K562 (cell line): ENCODE results near the gene SPATA3. TPM values are rescaled to one million over a fixed set of nuclear protein-coding genes. Genes with fewer than 3 reads are reported as not detected.

Experiments used
- ATAC-seq: fragments of 200-7000 bp; cut with Tn5 transposase; 3 replicates; pipeline ENCODE4 v1.9.1; 2020; ENCODE audit warnings: moderate library complexity
- BruUV-seq: library from RNA; stranded (reverse); fragments of 400-500 nt; replicated peaks from 2 replicates; lab custom pipeline; 2021; lab: Mats Ljungman, UMichigan
- CTCF ChIA-PET: fragments of 300-600 bp; formaldehyde crosslinking; extraction: SDS; loops from one replicate; lab custom pipeline; 2021; ENCODE audit warnings: low intra/inter-chr PET ratio; lab: Yijun Ruan, JAX
- POLR2A ChIA-PET: fragments of 300-600, 350-650 bp; sonication (Branson Sonifier 250); formaldehyde crosslinking; extraction: SDS; loops from one replicate; lab custom pipeline; 2021; ENCODE audit warnings: antibody characterized with exemption, inconsistent platforms; lab: Yijun Ruan, JAX
- DNase-seq, 4 experiments: peaks; one replicate each; pipeline versions ENCODE4 v3.0.0 to v3.0.0-alpha.2; 2011 to 2018; ENCODE audit warnings: low spot score in 3 of 4, mixed read lengths in 3 of 4; ENCODE audit errors: extremely low read depth in 1 of 4
- FAIRE-seq: peaks from 2 replicates; lab custom pipeline; 2011; peaks lifted over from hg19 to GRCh38; lab: Jason Lieb, UNC
- H2AFZ ChIP-seq: 2 replicates; pipeline ENCODE4 v1.6.0; 2011; ENCODE audit warnings: low read depth, low read length, control low read depth, inconsistent platforms
- H3K27ac ChIP-seq: fragments of 200-600 bp; 3 replicates; pipeline ENCODE4 v1.8.0; 2011; ENCODE audit warnings: low read depth, mild to moderate bottlenecking, control low read depth, inconsistent platforms, low read length, moderate library complexity, mixed read lengths; ENCODE audit errors: extremely low read depth
- H3K27me3 ChIP-seq, 2 experiments: fragments of 300-600 bp in 1 of 2; 2 replicates in 1 of 2; 3 replicates in 1 of 2; pipeline versions ENCODE4 v1.6.0 to v1.8.0; 2011; ENCODE audit warnings: inconsistent platforms in 2 of 2, low read length in 2 of 2, mild to moderate bottlenecking in 1 of 2, mixed read lengths in 1 of 2, moderate library complexity in 1 of 2; ENCODE audit not compliant: control insufficient read depth in 2 of 2, insufficient read depth in 2 of 2
- H3K36me3 ChIP-seq: fragments of 300-600 bp; 3 replicates; pipeline ENCODE4 v1.8.0; 2011; ENCODE audit warnings: mild to moderate bottlenecking, low read length, inconsistent platforms; ENCODE audit not compliant: control insufficient read depth, insufficient read depth
- H3K4me1 ChIP-seq, 2 experiments: fragments of 200-600 bp in 1 of 2; replicated peaks in 1 of 2; 2 replicates in 1 of 2; 3 replicates in 1 of 2; pipeline versions ENCODE4 v1.5.1 to v1.8.0; 2011; ENCODE audit warnings: inconsistent platforms in 2 of 2, low read length in 2 of 2, mild to moderate bottlenecking in 1 of 2, mixed read lengths in 1 of 2, moderate library complexity in 1 of 2; ENCODE audit not compliant: control insufficient read depth in 2 of 2, insufficient read depth in 2 of 2
- H3K4me2 ChIP-seq: 2 replicates; pipeline ENCODE4 v1.6.1; 2011; ENCODE audit warnings: low read length, control low read depth, inconsistent platforms, mixed read lengths; ENCODE audit not compliant: insufficient read depth
- H3K4me3 ChIP-seq: fragments of 200-600 bp; sonication (generic), shearing (Covaris generic); 2 replicates; pipeline ENCODE4 v1.5.1; 2016; ENCODE audit warnings: control low read depth, inconsistent platforms
- H3K79me2 ChIP-seq: fragments of 200-600 bp; 3 replicates; pipeline ENCODE4 v1.8.0; 2011; ENCODE audit warnings: low read length, inconsistent platforms; ENCODE audit not compliant: control insufficient read depth, insufficient read depth
- H3K9ac ChIP-seq, 2 experiments: 2 replicates each; pipeline versions ENCODE4 v1.6.0 to v1.6.1; 2011; ENCODE audit warnings: low read depth in 2 of 2, low read length in 2 of 2, control low read depth in 1 of 2, inconsistent platforms in 1 of 2, mild to moderate bottlenecking in 1 of 2, mixed read lengths in 1 of 2; ENCODE audit not compliant: insufficient read depth in 1 of 2
- H3K9me1 ChIP-seq: one replicate; pipeline ENCODE4 v1.6.0; 2011; ENCODE audit warnings: inconsistent platforms, mild to moderate bottlenecking, low read length, moderate library complexity; ENCODE audit not compliant: control insufficient read depth, insufficient read depth
- H3K9me3 ChIP-seq: replicated peaks from 2 replicates; pipeline ENCODE4 v1.5.1; 2011; ENCODE audit warnings: low read depth, low read length, inconsistent platforms; ENCODE audit not compliant: control insufficient read depth, insufficient read depth
- H4K20me1 ChIP-seq: replicated peaks from 2 replicates; pipeline ENCODE4 v1.6.1; 2011; ENCODE audit warnings: low read length, inconsistent platforms, mixed read lengths; ENCODE audit not compliant: control insufficient read depth, insufficient read depth
- AFF1 ChIP-seq, 2 experiments: fragments of 450-650 bp; IDR thresholded peaks; 2 replicates each; pipeline ENCODE4 v1.6.1; 2018; ENCODE audit warnings: mild to moderate bottlenecking in 2 of 2, low read depth in 1 of 2; ENCODE audit not compliant: partially characterized antibody in 2 of 2
- BCLAF1 ChIP-seq, 2 experiments: fragments of 450-650 bp in 1 of 2; IDR thresholded peaks; 2 replicates each; pipeline ENCODE4 v1.6.1; 2011 to 2017; ENCODE audit warnings: low read depth in 2 of 2, antibody characterized with exemption in 1 of 2, borderline replicate concordance in 1 of 2, low read length in 1 of 2, mild to moderate bottlenecking in 1 of 2, mixed read lengths in 1 of 2; ENCODE audit not compliant: control insufficient read depth in 1 of 2
- BDP1 ChIP-seq: IDR thresholded peaks from 3 replicates; pipeline ENCODE4 v1.6.1; 2011; ENCODE audit not compliant: insufficient read length, insufficient read depth
- CTBP1 ChIP-seq: fragments of 450-650 bp; IDR thresholded peaks from 2 replicates; pipeline ENCODE4 v1.6.1; 2016; ENCODE audit warnings: borderline replicate concordance
- GABPB2 ChIP-seq: fragments of 250-450 bp; sonication (Bioruptor Pico); conservative IDR thresholded peaks from 2 replicates; pipeline ENCODE4 v1.5.1; 2021; ENCODE audit warnings: mild to moderate bottlenecking
- HMG20A ChIP-seq: fragments of 450-650 bp; formaldehyde crosslinking; conservative IDR thresholded peaks from 2 replicates; pipeline ENCODE4 v1.4.0; 2020; ENCODE audit warnings: mild to moderate bottlenecking, mixed read lengths
- IFI16 ChIP-seq: fragments of 250-450 bp; sonication (Bioruptor Pico); IDR thresholded peaks from 2 replicates; pipeline ENCODE4 v2.1.2; 2022; ENCODE audit warnings: mild to moderate bottlenecking, inconsistent platforms
- KLF1 ChIP-seq: fragments of 450-650 bp; IDR thresholded peaks from 2 replicates; pipeline ENCODE4 v1.6.1; 2016; ENCODE audit warnings: missing genetic modification characterization, missing compliant biosample characterization
- SAP30 ChIP-seq: fragments of 200-600 bp; sonication (generic); IDR thresholded peaks from 2 replicates; pipeline ENCODE4 v1.6.1; 2012; ENCODE audit warnings: borderline replicate concordance, low read depth, mild to moderate bottlenecking, moderate library complexity, low read length, control low read depth, inconsistent platforms; ENCODE audit not compliant: insufficient read depth, poor library complexity, severe bottlenecking
- TCF7L2 ChIP-seq: fragments of 150-350 bp; IDR thresholded peaks from 2 replicates; pipeline ENCODE4 v1.6.1; 2016; ENCODE audit warnings: low read depth, mild to moderate bottlenecking, low read length, moderate library complexity
- TFAM ChIP-seq: fragments of 250-450 bp; sonication (Bioruptor Pico); conservative IDR thresholded peaks from 2 replicates; pipeline ENCODE4 v1.5.0; 2021; ENCODE audit warnings: mild to moderate bottlenecking, moderate library complexity
- THRAP3 ChIP-seq: fragments of 450-650 bp; IDR thresholded peaks from 2 replicates; pipeline ENCODE4 v1.6.1; 2016; ENCODE audit warnings: mild to moderate bottlenecking, inconsistent platforms, borderline replicate concordance
- ZKSCAN1 ChIP-seq: fragments of 150-350 bp; IDR thresholded peaks from 2 replicates; pipeline ENCODE4 v1.6.1; 2016; ENCODE audit warnings: low read depth, low read length
- ZNF124 ChIP-seq: sonication (generic); formaldehyde crosslinking; IDR thresholded peaks from 2 replicates; pipeline ENCODE4 v1.8.1; 2022; ENCODE audit warnings: missing genetic modification reagents
- ZNF24 ChIP-seq: fragments of 450-650 bp; IDR thresholded peaks from 2 replicates; pipeline ENCODE4 v1.6.1; 2016
- ZNF263 ChIP-seq: sonication (generic); formaldehyde crosslinking; IDR thresholded peaks from 2 replicates; pipeline ENCODE4 v1.8.0; 2022; ENCODE audit warnings: mild to moderate bottlenecking, missing genetic modification reagents, borderline replicate concordance
- ZNF551 ChIP-seq: fragments of 250-450 bp; sonication (Bioruptor Pico); IDR thresholded peaks from 2 replicates; pipeline ENCODE4 v1.5.0; 2021; ENCODE audit warnings: mild to moderate bottlenecking, moderate library complexity
- WGBS: fragments of 100-300 bp; shearing (Covaris generic); methylation state at CpG from one replicate; pipeline ENCODE4 v1.1.6; 2016; ENCODE audit warnings: low coverage, mixed read lengths; ENCODE audit not compliant: insufficient coverage; ENCODE audit errors: missing lambda C conversion rate; 5-methylcytosine and 5-hydroxymethylcytosine counted together
- in situ Hi-C: fragments of 300-500 bp; cut with MboI; formaldehyde crosslinking; loops from 4 replicates; pipeline ENCODE4 v1.15.0; 2018; ENCODE audit warnings: inconsistent platforms, mixed read lengths
- intact Hi-C: fragments of 100-400 bp; cut with micrococcal nuclease; formaldehyde crosslinking; loops from 2 replicates; pipeline ENCODE4 v1.14.2; 2022
- polyA plus RNA-seq, 8 experiments: library from polyadenylated mRNA; depleted of rRNA in 4 of 8; stranded (reverse) in 5 of 8; unstranded in 3 of 8; fragments of >200 nt; fragmentation: Nextera tagmentation in 2 of 8; fragmentation: Illumina TruSeq in 1 of 8; extraction: Ambion mirVana in 2 of 8; extraction: Trizol in 1 of 8; gene quantifications; 2 replicates each; pipeline versions ENCODE4 v1.2.1 to v1.2.3, GENCODE V29; 2011 to 2014; ENCODE audit warnings: inconsistent platforms in 1 of 8, missing spikeins in 1 of 8
- total RNA-seq, 7 experiments: library from RNA; depleted of rRNA in 6 of 7; stranded (reverse); fragments of >200 nt in 6 of 7; fragmentation: Illumina TruSeq in 2 of 7; extraction: Trizol in 2 of 7; gene quantifications; 2 replicates each; pipeline versions ENCODE4 v1.2.1 to v1.2.3, GENCODE V29; 2011 to 2021; ENCODE audit warnings: low replicate concordance in 1 of 7

SPATA3 gene
- total and polyA plus RNA-seq, 9 of the 15 experiments (the other 6 are each of a cell fraction or from before 2014, with no cell fraction given), result not detected

GRCh38 chr2:230976671-230977171 is 19.2 kb upstream of the SPATA3 start:
- ATAC-seq (no peak), FAIRE-seq (no peak), DNase-seq (no peak)
- BruUV-seq, result no TSS peak
- H3K27me3 ChIP-seq, result peaks cover 0 to 12% of the 10 kb centered on the region in 2 experiments; a peak in 1 of 5 replicates
- no peaks in the 10 kb centered on the region for H3K9me3 ChIP-seq
- H3K4me1 ChIP-seq, result no peaks in the 10 kb centered on the region; a peak in 1 of 5 replicates
- H2AFZ ChIP-seq, result no peak overlapping the region
- in situ Hi-C loops (no loop called here), intact Hi-C loops (no loop called here)
- H3K9me1 ChIP-seq, result no peaks in the 10 kb centered on the region
- H3K9ac ChIP-seq, result no peak overlapping the region
- WGBS, result 11% methylated on average over 6 of the region's 6 CpGs
- TF ChIP-seq IFI16, result no peak
- TF ChIP-seq BDP1, result no peak
- TF ChIP-seq ZNF263 (CRISPR knock-in tag), result no peak
- TF ChIP-seq THRAP3, result no peak
- no peak for TF ChIP-seq TCF7L2
- TF ChIP-seq ZNF551 (CRISPR knock-in tag), result no peak
- no peak for TF ChIP-seq AFF1 (IDR thresholded peaks at IDR 0.05; ENCODE audit: low read depth in 1 of 2, partially characterized antibody in 2 of 2)
- no peak for TF ChIP-seq TFAM
- TF ChIP-seq ZNF24, result no peak
- TF ChIP-seq GABPB2 (CRISPR knock-in tag), result no peak
- TF ChIP-seq KLF1 (tag), result no peak
- TF ChIP-seq BCLAF1 (IDR thresholded peaks at IDR 0.05; ENCODE audit: borderline replicate concordance in 1 of 2, control insufficient read depth in 1 of 2, low read depth in 2 of 2, low read length in 1 of 2), result no peak
- no peak for TF ChIP-seq HMG20A (CRISPR knock-in tag)
- no peak for TF ChIP-seq SAP30
- no peak for TF ChIP-seq ZKSCAN1
- no peak for TF ChIP-seq CTBP1
- TF ChIP-seq ZNF124 (CRISPR knock-in tag), result no peak
- H3K27ac ChIP-seq, result no peak overlapping the region
- ChIA-PET POLR2A (no interaction called here), CTCF (no interaction called here)
- no peaks in the 10 kb centered on the region for H4K20me1 ChIP-seq
- H3K4me2 ChIP-seq, result no peak overlapping the region
- no peaks in the 10 kb centered on the region for H3K79me2 ChIP-seq
- H3K4me3 ChIP-seq, result no peak overlapping the region
- no peaks in the 10 kb centered on the region for H3K36me3 ChIP-seq
